Panc1 (cell line): ENCODE results near the gene DUSP23.

Experiments
- CTCF ChIP-seq: fragments of 450-650 bp; IDR thresholded peaks from 2 replicates; pipeline ENCODE4 v1.5.1; 2017; ENCODE audit warnings: mild to moderate bottlenecking
- POLR2AphosphoS5 ChIP-seq: IDR thresholded peaks from 2 replicates; pipeline ENCODE4 v1.6.1; 2012; ENCODE audit warnings: mild to moderate bottlenecking, low read depth, low read length, moderate library complexity
- REST ChIP-seq, 2 experiments: IDR thresholded peaks; 2 replicates each; pipeline ENCODE4 v1.6.1; 2011 to 2012; ENCODE audit warnings: low read depth in 2 of 2, control low read depth in 1 of 2, low read length in 1 of 2, mild to moderate bottlenecking in 1 of 2, moderate library complexity in 1 of 2; ENCODE audit not compliant: insufficient read depth in 1 of 2
- SIN3A ChIP-seq: IDR thresholded peaks from 2 replicates; pipeline ENCODE4 v1.6.1; 2012; ENCODE audit warnings: low read depth, mild to moderate bottlenecking, low read length, moderate library complexity, borderline replicate concordance; ENCODE audit not compliant: insufficient read depth
- TCF7L2 ChIP-seq: IDR thresholded peaks from 2 replicates; pipeline ENCODE4 v1.6.1; 2011; ENCODE audit warnings: mild to moderate bottlenecking, low read depth, low read length, inconsistent platforms

- no peak for TF ChIP-seq CTCF
- TF ChIP-seq REST (IDR thresholded peaks at IDR 0.05; ENCODE audit: insufficient read depth in 1 of 2, low read depth in 2 of 2, low read length in 1 of 2) = no peak
- no peak for TF ChIP-seq POLR2AphosphoS5
- TF ChIP-seq SIN3A = no peak
- TF ChIP-seq TCF7L2 = no peak
Measured at GRCh38 chr1:159826441-159827101, 45.8 kb downstream of the DUSP23 start, which contains the start of gene SLAMF8.
